ENCODE data around the gene TTC7B. TPM values are rescaled to one million over a fixed set of nuclear protein-coding genes. Genes with fewer than 3 reads are reported as not detected.

The TTC7B gene
- total and polyA plus RNA-seq, 2 donors (not counting 1 experiment from before 2014, with no cell fraction given), result 0.36 to 3.2 TPM

GRCh38 chr14:90695997-90696660, 120.1 kb downstream of the TTC7B start:
- no peaks in the 10 kb centered on the region for H4K20me1 ChIP-seq (ENCODE audit: control insufficient read depth, insufficient read depth, low read length, poor library complexity, severe bottlenecking)
- H2AFZ ChIP-seq (ENCODE audit: insufficient read depth, low read depth, low read length, poor library complexity, severe bottlenecking), result peak overlapping the region; percentile 61
- ATAC-seq (ENCODE audit: low read depth) (no peak), DNase-seq (no peak)
- no peak overlapping the region for H3K27ac ChIP-seq (ENCODE audit: low read length in 2 of 2)
- ChIA-PET CTCF (interaction anchor here (0.8 to 5.2 kb wide), 14 partner anchors 9 to 757 kb away, joined by 3 to 38 read pairs (median 6); no protein-coding TSS in a partner anchor), POLR2A (no interaction called here)
- H3K9me3 ChIP-seq (ENCODE audit: control extremely low read depth in 1 of 3, control insufficient read depth in 2 of 3, insufficient read depth in 1 of 3, low read length in 2 of 3), result no peaks in the 10 kb centered on the region
- Mint-ChIP-seq H3K27me3 (no peaks in the 10 kb centered on the region), H3K9me3 (ENCODE audit: insufficient read depth) (no peaks in the 10 kb centered on the region), H3K4me3 (no peak overlapping the region), H3K27ac (no peak overlapping the region), H3K4me1 (peaks cover 5% of the 10 kb centered on the region)
- peaks cover 0 to 5% of the 10 kb centered on the region in 2 donors for H3K4me1 ChIP-seq (ENCODE audit: control insufficient read depth in 2 of 2, insufficient read depth in 2 of 2, low read length in 2 of 2)
- TF ChIP-seq EZH2 (IDR thresholded peaks at IDR 0.05; ENCODE audit: borderline replicate concordance, insufficient read depth, low read depth, low read length, poor library complexity, severe bottlenecking), result no peak
- TF ChIP-seq, protein P1, sequence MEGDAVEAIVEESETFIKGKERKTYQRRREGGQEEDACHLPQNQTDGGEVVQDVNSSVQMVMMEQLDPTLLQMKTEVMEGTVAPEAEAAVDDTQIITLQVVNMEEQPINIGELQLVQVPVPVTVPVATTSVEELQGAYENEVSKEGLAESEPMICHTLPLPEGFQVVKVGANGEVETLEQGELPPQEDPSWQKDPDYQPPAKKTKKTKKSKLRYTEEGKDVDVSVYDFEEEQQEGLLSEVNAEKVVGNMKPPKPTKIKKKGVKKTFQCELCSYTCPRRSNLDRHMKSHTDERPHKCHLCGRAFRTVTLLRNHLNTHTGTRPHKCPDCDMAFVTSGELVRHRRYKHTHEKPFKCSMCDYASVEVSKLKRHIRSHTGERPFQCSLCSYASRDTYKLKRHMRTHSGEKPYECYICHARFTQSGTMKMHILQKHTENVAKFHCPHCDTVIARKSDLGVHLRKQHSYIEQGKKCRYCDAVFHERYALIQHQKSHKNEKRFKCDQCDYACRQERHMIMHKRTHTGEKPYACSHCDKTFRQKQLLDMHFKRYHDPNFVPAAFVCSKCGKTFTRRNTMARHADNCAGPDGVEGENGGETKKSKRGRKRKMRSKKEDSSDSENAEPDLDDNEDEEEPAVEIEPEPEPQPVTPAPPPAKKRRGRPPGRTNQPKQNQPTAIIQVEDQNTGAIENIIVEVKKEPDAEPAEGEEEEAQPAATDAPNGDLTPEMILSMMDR (IDR thresholded peaks at IDR 0.05), result no peak
- no peaks in the 10 kb centered on the region for H3K36me3 ChIP-seq (replicated peaks in 1 of 2; ENCODE audit: control extremely low read depth in 1 of 2, control insufficient read depth in 1 of 2, extremely low read depth in 1 of 2, insufficient read depth in 2 of 2, low read length in 1 of 2)
- H3K9ac ChIP-seq (ENCODE audit: low read length), result no peak overlapping the region
- WGBS (ENCODE audit: insufficient coverage), result 81% methylated on average over 6 of the region's 12 CpGs
- no peaks in the 10 kb centered on the region for H3K27me3 ChIP-seq (replicated peaks in 1 of 4; ENCODE audit: control extremely low read depth in 1 of 4, control insufficient read depth in 3 of 4, insufficient read depth in 4 of 4, low read length in 3 of 4)
- H3K79me2 ChIP-seq (ENCODE audit: control insufficient read depth, insufficient read depth, low read length), result no peaks in the 10 kb centered on the region
- intact Hi-C loops (cut with micrococcal nuclease), result loop anchor here (10.0 kb wide), 1 partner anchor 721 kb away; no protein-coding TSS in a partner anchor
- H3K4me3 ChIP-seq (ENCODE audit: control extremely low read depth in 1 of 5, extremely low read depth in 1 of 5, insufficient read depth in 1 of 5, low read depth in 2 of 5, low read length in 4 of 5), result no peak overlapping the region
- H3K4me2 ChIP-seq (replicated peaks; ENCODE audit: low read depth, low read length, poor library complexity, severe bottlenecking), result no peak overlapping the region

GRCh38 chr14:90693413-90693812, 122.8 kb downstream of the TTC7B start:
- TF ChIP-seq EZH2 (IDR thresholded peaks at IDR 0.05; ENCODE audit: borderline replicate concordance, insufficient read depth, low read depth, low read length, poor library complexity, severe bottlenecking), result no peak
- TF ChIP-seq, protein P1 (IDR thresholded peaks at IDR 0.05), result no peak
- H3K4me1 Mint-ChIP-seq, result peaks cover 5% of the 10 kb centered on the region
- no peaks in the 10 kb centered on the region for H3K9me3 ChIP-seq (ENCODE audit: control extremely low read depth in 1 of 3, control insufficient read depth in 2 of 3, insufficient read depth in 1 of 3, low read length in 2 of 3)
- H3K9me3 Mint-ChIP-seq (ENCODE audit: insufficient read depth), result no peaks in the 10 kb centered on the region
- H3K27ac Mint-ChIP-seq, result no peak overlapping the region
- H3K27me3 Mint-ChIP-seq, result no peaks in the 10 kb centered on the region
- H3K4me3 Mint-ChIP-seq, result no peak overlapping the region
- intact Hi-C loops (cut with micrococcal nuclease), result loop anchor here (10.0 kb wide), 1 partner anchor 719 kb away; no protein-coding TSS in a partner anchor
- peaks cover 0 to 5% of the 10 kb centered on the region in 2 donors for H3K4me1 ChIP-seq (ENCODE audit: control insufficient read depth in 2 of 2, insufficient read depth in 2 of 2, low read length in 2 of 2)
- H3K27me3 ChIP-seq (replicated peaks in 1 of 4; ENCODE audit: control extremely low read depth in 1 of 4, control insufficient read depth in 3 of 4, insufficient read depth in 4 of 4, low read length in 3 of 4), result no peaks in the 10 kb centered on the region
- H3K4me2 ChIP-seq (replicated peaks; ENCODE audit: low read depth, low read length, poor library complexity, severe bottlenecking), result no peak overlapping the region
- DNase-seq (no peak), ATAC-seq (ENCODE audit: low read depth) (no peak)
- no peak overlapping the region for H2AFZ ChIP-seq (ENCODE audit: insufficient read depth, low read depth, low read length, poor library complexity, severe bottlenecking)
- H3K27ac ChIP-seq (ENCODE audit: low read length in 2 of 2), result no peak overlapping the region
- H4K20me1 ChIP-seq (ENCODE audit: control insufficient read depth, insufficient read depth, low read length, poor library complexity, severe bottlenecking), result no peaks in the 10 kb centered on the region
- no peak overlapping the region for H3K4me3 ChIP-seq (ENCODE audit: control extremely low read depth in 1 of 5, extremely low read depth in 1 of 5, insufficient read depth in 1 of 5, low read depth in 2 of 5, low read length in 4 of 5)
- POLR2A ChIA-PET, result no interaction called here
- H3K36me3 ChIP-seq (replicated peaks in 1 of 2; ENCODE audit: control extremely low read depth in 1 of 2, control insufficient read depth in 1 of 2, extremely low read depth in 1 of 2, insufficient read depth in 2 of 2, low read length in 1 of 2), result no peaks in the 10 kb centered on the region
- CTCF ChIA-PET, result no interaction called here
- WGBS (ENCODE audit: insufficient coverage), result 67% methylated on average over 2 of the region's 3 CpGs
- no peak overlapping the region for H3K9ac ChIP-seq (ENCODE audit: low read length)
- no peaks in the 10 kb centered on the region for H3K79me2 ChIP-seq (ENCODE audit: control insufficient read depth, insufficient read depth, low read length)
